Naive B cell (primary cell): ENCODE measurements around the gene COL27A1. TPM values are rescaled to one million over a fixed set of nuclear protein-coding genes. Genes with fewer than 3 reads are reported as not detected.

Source experiments
- ATAC-seq, 2 donors: fragments of 150-1000 bp; cut with Tn5 transposase; 2 replicates each; pipeline ENCODE4 v1.10.0; 2021; ENCODE audit warnings: low read depth in 2 of 2, mild to moderate bottlenecking in 2 of 2, moderate library complexity in 2 of 2
- DNase-seq: peaks from one replicate; pipeline ENCODE4 v3.0.0; 2022
- H3K27ac Mint-ChIP-seq, 6 donors: one replicate each; pipeline ENCODE4 v1.8.0; 2020 to 2022; ENCODE audit warnings: mild to moderate bottlenecking in 6 of 6, mixed read lengths in 6 of 6, moderate library complexity in 5 of 6, inconsistent platforms in 2 of 6
- H3K27me3 Mint-ChIP-seq, 3 donors: one replicate each; pipeline ENCODE4 v1.8.0; 2021 to 2022; ENCODE audit warnings: mixed read lengths in 3 of 3, mild to moderate bottlenecking in 1 of 3
- H3K36me3 Mint-ChIP-seq, 2 donors: one replicate each; pipeline ENCODE4 v1.8.0; 2020 to 2022; ENCODE audit warnings: mixed read lengths in 2 of 2, inconsistent platforms in 1 of 2, mild to moderate bottlenecking in 1 of 2
- H3K4me1 Mint-ChIP-seq, 3 donors: one replicate each; pipeline ENCODE4 v1.8.0; 2020 to 2022; ENCODE audit warnings: mixed read lengths in 3 of 3, inconsistent platforms in 1 of 3, mild to moderate bottlenecking in 1 of 3, moderate library complexity in 1 of 3
- H3K4me3 Mint-ChIP-seq, 8 donors: one replicate each; pipeline ENCODE4 v1.8.0; 2020 to 2022; ENCODE audit warnings: mild to moderate bottlenecking in 8 of 8, mixed read lengths in 8 of 8, moderate library complexity in 8 of 8, inconsistent platforms in 2 of 8
- H3K9me3 Mint-ChIP-seq, 7 donors: one replicate each; pipeline ENCODE4 v1.8.0; 2020 to 2022; ENCODE audit warnings: mixed read lengths in 7 of 7, mild to moderate bottlenecking in 5 of 7, inconsistent platforms in 2 of 7, moderate library complexity in 1 of 7
- polyA plus RNA-seq, 6 donors: library from polyadenylated mRNA; unstranded; fragments of 300-500 nt; fragmentation: Illumina TruSeq; gene quantifications; one replicate each; pipeline ENCODE4 v1.2.3, GENCODE V29; 2021; ENCODE audit warnings: low read depth in 6 of 6

The COL27A1 gene
- under 1 TPM in 1 of 6 donors, not detected in 5; 0.04 TPM for polyA plus RNA-seq

GRCh38 chr9:114155263-114155994 lies at the start of gene COL27A1:
COL27A1 (plus strand) TSS chr9:114155537; CDS start chr9:114155951, 414 bp downstream.
- Mint-ChIP-seq H3K27ac (peak within 1 kb of the TSS in 5 of 6 donors; percentile 11 to 89 (median 49)), H3K4me1 (peaks cover 24 to 27% (median 24%) of the 10 kb centered on the region in 3 donors), H3K36me3 (no peaks in the 10 kb centered on the region), H3K4me3 (peak within 1 kb of the TSS; percentile 82 to 95 (median 92)), H3K9me3 (peaks cover 0 to 3% (median 0%) of the 10 kb centered on the region in 7 donors), H3K27me3 (peaks cover 47 to 81% (median 76%) of the 10 kb centered on the region in 3 donors)
- DNase-seq (peak; percentile 68), ATAC-seq (peak; percentile 87 to 91)

GRCh38 chr9:114107286-114108001 lies 47.9 kb upstream of the COL27A1 start:
- Mint-ChIP-seq H3K4me1 (peaks cover 0 to 6% (median 3%) of the 10 kb centered on the region in 3 donors), H3K27ac (peak overlapping the region in 1 of 6 donors; percentile 5), H3K9me3 (peaks cover 0 to 6% (median 3%) of the 10 kb centered on the region in 7 donors), H3K4me3 (no peak overlapping the region), H3K27me3 (peaks cover 3 to 27% (median 21%) of the 10 kb centered on the region in 3 donors), H3K36me3 (peaks cover 0 to 3% of the 10 kb centered on the region in 2 donors)
- ATAC-seq (no peak), DNase-seq (no peak)

GRCh38 chr9:114108016-114108833 lies 47.1 kb upstream of the COL27A1 start:
- Mint-ChIP-seq H3K4me3 (no peak overlapping the region), H3K4me1 (peaks cover 0 to 6% (median 3%) of the 10 kb centered on the region in 3 donors), H3K27ac (peak overlapping the region in 1 of 6 donors; percentile 5), H3K9me3 (peaks cover 0 to 4% (median 0%) of the 10 kb centered on the region in 7 donors), H3K27me3 (peaks cover 3 to 26% (median 22%) of the 10 kb centered on the region in 3 donors), H3K36me3 (no peaks in the 10 kb centered on the region)
- DNase-seq (peak; percentile 20), ATAC-seq (peak; percentile 49 to 60)

- no peak overlapping the region for H3K27ac Mint-ChIP-seq
- peaks cover 0 to 4% (median 0%) of the 10 kb centered on the region in 7 donors for H3K9me3 Mint-ChIP-seq
- H3K27me3 Mint-ChIP-seq, result peaks cover 10 to 31% (median 30%) of the 10 kb centered on the region in 3 donors
- DNase-seq (no peak), ATAC-seq (no peak)
- no peak overlapping the region for H3K4me3 Mint-ChIP-seq
- H3K36me3 Mint-ChIP-seq, result no peaks in the 10 kb centered on the region
- peaks cover 0 to 6% (median 3%) of the 10 kb centered on the region in 3 donors for H3K4me1 Mint-ChIP-seq
These were observed 46.2 kb upstream of the COL27A1 start for GRCh38 chr9:114109124-114109523.

GRCh38 chr9:114110180-114110579 lies 45.2 kb upstream of the COL27A1 start:
- H3K9me3 Mint-ChIP-seq, result peaks cover 0 to 4% (median 0%) of the 10 kb centered on the region in 7 donors
- no peak overlapping the region for H3K4me3 Mint-ChIP-seq
- ATAC-seq (no peak), DNase-seq (no peak)
- H3K4me1 Mint-ChIP-seq, result peaks cover 0 to 6% (median 3%) of the 10 kb centered on the region in 3 donors
- H3K27me3 Mint-ChIP-seq, result peaks cover 15 to 35% (median 31%) of the 10 kb centered on the region in 3 donors
- no peak overlapping the region for H3K27ac Mint-ChIP-seq
- H3K36me3 Mint-ChIP-seq, result no peaks in the 10 kb centered on the region

- peaks cover 0 to 6% (median 3%) of the 10 kb centered on the region in 3 donors for H3K4me1 Mint-ChIP-seq
- peaks cover 18 to 38% (median 33%) of the 10 kb centered on the region in 3 donors for H3K27me3 Mint-ChIP-seq
- H3K9me3 Mint-ChIP-seq, result peaks cover 0 to 4% (median 0%) of the 10 kb centered on the region in 7 donors
- H3K27ac Mint-ChIP-seq, result no peak overlapping the region
- DNase-seq (no peak), ATAC-seq (no peak)
- no peak overlapping the region for H3K4me3 Mint-ChIP-seq
- H3K36me3 Mint-ChIP-seq, result no peaks in the 10 kb centered on the region
These were observed 43.0 kb upstream of the COL27A1 start for GRCh38 chr9:114112325-114112724.

GRCh38 chr9:114112778-114113584 lies 42.4 kb upstream of the COL27A1 start:
- peaks cover 0 to 6% (median 1%) of the 10 kb centered on the region in 3 donors for H3K4me1 Mint-ChIP-seq
- no peak overlapping the region for H3K27ac Mint-ChIP-seq
- H3K36me3 Mint-ChIP-seq, result no peaks in the 10 kb centered on the region
- peaks cover 21 to 44% (median 40%) of the 10 kb centered on the region in 3 donors for H3K27me3 Mint-ChIP-seq
- no peak for ATAC-seq
- H3K9me3 Mint-ChIP-seq, result peaks cover 0 to 4% (median 0%) of the 10 kb centered on the region in 7 donors
- no peak overlapping the region for H3K4me3 Mint-ChIP-seq
- no peak for DNase-seq

- ATAC-seq (no peak), DNase-seq (no peak)
- Mint-ChIP-seq H3K4me3 (no peak overlapping the region), H3K27me3 (peaks cover 26 to 48% (median 41%) of the 10 kb centered on the region in 3 donors), H3K9me3 (peaks cover 0 to 4% (median 0%) of the 10 kb centered on the region in 7 donors), H3K27ac (no peak overlapping the region), H3K36me3 (no peaks in the 10 kb centered on the region), H3K4me1 (no peaks in the 10 kb centered on the region)
These were observed 41.0 kb upstream of the COL27A1 start for GRCh38 chr9:114114364-114114763.

- ATAC-seq (no peak), DNase-seq (no peak)
- Mint-ChIP-seq H3K4me1 (no peaks in the 10 kb centered on the region), H3K9me3 (peaks cover 0 to 4% (median 0%) of the 10 kb centered on the region in 7 donors), H3K36me3 (no peaks in the 10 kb centered on the region), H3K27ac (no peak overlapping the region), H3K4me3 (no peak overlapping the region), H3K27me3 (peaks cover 28 to 53% (median 44%) of the 10 kb centered on the region in 3 donors)
These were observed 39.6 kb upstream of the COL27A1 start for GRCh38 chr9:114115654-114116125.

GRCh38 chr9:114116126-114116747 lies 39.1 kb upstream of the COL27A1 start:
- H3K36me3 Mint-ChIP-seq, result no peaks in the 10 kb centered on the region
- peaks cover 0 to 5% (median 0%) of the 10 kb centered on the region in 7 donors for H3K9me3 Mint-ChIP-seq
- no peak overlapping the region for H3K4me3 Mint-ChIP-seq
- ATAC-seq, result no peak
- H3K27ac Mint-ChIP-seq, result no peak overlapping the region
- peaks cover 30 to 54% (median 46%) of the 10 kb centered on the region in 3 donors for H3K27me3 Mint-ChIP-seq
- no peaks in the 10 kb centered on the region for H3K4me1 Mint-ChIP-seq
- no peak for DNase-seq

- H3K27me3 Mint-ChIP-seq, result peaks cover 30 to 47% (median 46%) of the 10 kb centered on the region in 3 donors
- peaks cover 0 to 5% (median 0%) of the 10 kb centered on the region in 7 donors for H3K9me3 Mint-ChIP-seq
- H3K4me3 Mint-ChIP-seq, result no peak overlapping the region
- H3K4me1 Mint-ChIP-seq, result no peaks in the 10 kb centered on the region
- peak overlapping the region in 1 of 6 donors; percentile 13 for H3K27ac Mint-ChIP-seq
- ATAC-seq, result no peak
- DNase-seq, result no peak
- no peaks in the 10 kb centered on the region for H3K36me3 Mint-ChIP-seq
These were observed 37.7 kb upstream of the COL27A1 start for GRCh38 chr9:114117614-114117995.
